ENCODE results near the gene KRTCAP2.
"Not testable (repeated sequence)": the region's sequence is repeated elsewhere in the genome, so short reads cannot be mapped to it uniquely, and the experiment has no call there.

GRCh38 chr1:155189926-155190325 lies 16.8 kb upstream of the KRTCAP2 start:
- not testable (repeated sequence) for TF ChIP-seq REST (IDR thresholded peaks at IDR 0.05; ENCODE audit: low read depth, low read length); CTCF (IDR thresholded peaks at IDR 0.05); POLR2AphosphoS5 (IDR thresholded peaks at IDR 0.05; ENCODE audit: low read depth, low read length); MAX (IDR thresholded peaks at IDR 0.05; ENCODE audit: low read depth); EP300 (IDR thresholded peaks at IDR 0.05; ENCODE audit: borderline replicate concordance in 1 of 2, low read depth in 1 of 2, low read length in 1 of 2); CHD2 (IDR thresholded peaks at IDR 0.05; ENCODE audit: low read length, partially characterized antibody); TAF1 (IDR thresholded peaks at IDR 0.05; ENCODE audit: borderline replicate concordance, low read depth, low read length); GABPA (IDR thresholded peaks at IDR 0.05; ENCODE audit: low read depth); JUND (IDR thresholded peaks at IDR 0.05); RAD21 (IDR thresholded peaks at IDR 0.05; ENCODE audit: low read length); ZBTB33 (IDR thresholded peaks at IDR 0.05; ENCODE audit: borderline replicate concordance, low read depth); SIN3A (IDR thresholded peaks at IDR 0.05; ENCODE audit: borderline replicate concordance, low read depth, low read length); RCOR1 (IDR thresholded peaks at IDR 0.05; ENCODE audit: low read length)
